Esophagus squamous epithelium (tissue), 4 donors: Measurements from ENCODE around the gene NCAM1.

Experiments
- POLR2A ChIP-seq, 4 donors: fragments of 450-650 bp; IDR thresholded peaks; one replicate each; pipeline ENCODE4 v1.6.1; 2017; ENCODE audit warnings: antibody characterized with exemption in 4 of 4, mild to moderate bottlenecking in 4 of 4, moderate library complexity in 3 of 4
- TF ChIP-seq, protein P1 (sequence below), 6 experiments: fragments of 450-650 bp in 4 of 6; fragments of 200-600 bp in 2 of 6; sonication (generic) in 2 of 6; IDR thresholded peaks; one replicate each; pipeline ENCODE4 v1.5.1; 2016 to 2019; ENCODE audit warnings: antibody characterized with exemption in 6 of 6, mild to moderate bottlenecking in 4 of 6, moderate library complexity in 4 of 6

DNA sequence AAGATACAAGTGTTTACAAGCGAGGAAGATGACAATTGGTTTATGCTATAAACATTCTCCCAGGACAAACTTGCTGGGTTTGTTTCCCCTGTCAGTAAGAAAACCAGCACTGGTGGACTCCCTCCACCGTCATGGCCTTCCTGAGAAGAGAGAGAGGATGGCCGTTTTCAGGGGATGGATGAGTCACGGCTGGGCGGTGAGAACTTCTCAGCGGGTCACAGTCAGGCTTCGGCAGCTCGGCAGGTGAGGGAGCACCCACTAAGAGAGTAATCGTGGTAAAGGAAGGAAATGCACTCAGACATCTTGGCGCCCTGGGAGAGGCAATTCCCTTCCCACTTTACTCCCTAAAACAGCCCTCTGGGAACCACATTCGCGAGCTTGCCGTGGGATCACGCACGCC, 83.9 kb downstream of the NCAM1 start:
- TF ChIP-seq, protein P1, sequence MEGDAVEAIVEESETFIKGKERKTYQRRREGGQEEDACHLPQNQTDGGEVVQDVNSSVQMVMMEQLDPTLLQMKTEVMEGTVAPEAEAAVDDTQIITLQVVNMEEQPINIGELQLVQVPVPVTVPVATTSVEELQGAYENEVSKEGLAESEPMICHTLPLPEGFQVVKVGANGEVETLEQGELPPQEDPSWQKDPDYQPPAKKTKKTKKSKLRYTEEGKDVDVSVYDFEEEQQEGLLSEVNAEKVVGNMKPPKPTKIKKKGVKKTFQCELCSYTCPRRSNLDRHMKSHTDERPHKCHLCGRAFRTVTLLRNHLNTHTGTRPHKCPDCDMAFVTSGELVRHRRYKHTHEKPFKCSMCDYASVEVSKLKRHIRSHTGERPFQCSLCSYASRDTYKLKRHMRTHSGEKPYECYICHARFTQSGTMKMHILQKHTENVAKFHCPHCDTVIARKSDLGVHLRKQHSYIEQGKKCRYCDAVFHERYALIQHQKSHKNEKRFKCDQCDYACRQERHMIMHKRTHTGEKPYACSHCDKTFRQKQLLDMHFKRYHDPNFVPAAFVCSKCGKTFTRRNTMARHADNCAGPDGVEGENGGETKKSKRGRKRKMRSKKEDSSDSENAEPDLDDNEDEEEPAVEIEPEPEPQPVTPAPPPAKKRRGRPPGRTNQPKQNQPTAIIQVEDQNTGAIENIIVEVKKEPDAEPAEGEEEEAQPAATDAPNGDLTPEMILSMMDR (IDR thresholded peaks at IDR 0.05): no peak
- no peak for TF ChIP-seq POLR2A (IDR thresholded peaks at IDR 0.05)
